GM23248 (cell line): ENCODE measurements around the gene ANKRD13C. TPM values are rescaled to one million over a fixed set of nuclear protein-coding genes. Genes with fewer than 3 reads are reported as not detected.

Experiments used
- DNase-seq: peaks from one replicate; pipeline ENCODE4 v3.0.0-alpha.2; 2015
- H2AFZ ChIP-seq: fragments of 200-600 bp; sonication (generic); 2 replicates; pipeline ENCODE4 v1.6.1; 2016; ENCODE audit warnings: antibody characterized with exemption
- H3F3A ChIP-seq: fragments of 200-600 bp; sonication (generic); 2 replicates; pipeline ENCODE4 v1.6.1; 2016; ENCODE audit warnings: mild to moderate bottlenecking, antibody characterized with exemption, mixed run types; ENCODE audit not compliant: insufficient read depth
- H3K27ac ChIP-seq: fragments of 200-600 bp; sonication (generic); 2 replicates; pipeline ENCODE4 v1.5.1; 2016; ENCODE audit warnings: mild to moderate bottlenecking
- H3K27me3 ChIP-seq: fragments of 200-600 bp; sonication (generic); replicated peaks from 2 replicates; pipeline ENCODE4 v1.6.1; 2016; ENCODE audit warnings: mild to moderate bottlenecking; ENCODE audit not compliant: insufficient read depth
- H3K36me3 ChIP-seq: fragments of 200-600 bp; sonication (generic); 2 replicates; pipeline ENCODE4 v1.6.1; 2016; ENCODE audit warnings: low read depth, mild to moderate bottlenecking
- H3K4me1 ChIP-seq: fragments of 200-600 bp; sonication (generic); 2 replicates; pipeline ENCODE4 v1.6.1; 2016; ENCODE audit warnings: mild to moderate bottlenecking; ENCODE audit not compliant: insufficient read depth
- H3K4me2 ChIP-seq: fragments of 200-600 bp; sonication (generic); one replicate; pipeline ENCODE4 v1.6.1; 2016; ENCODE audit warnings: mild to moderate bottlenecking; ENCODE audit not compliant: unreplicated experiment
- H3K4me3 ChIP-seq: fragments of 200-600 bp; sonication (generic); 2 replicates; pipeline ENCODE4 v1.5.1; 2016; ENCODE audit warnings: mild to moderate bottlenecking
- H3K79me2 ChIP-seq: fragments of 200-600 bp; sonication (generic); 2 replicates; pipeline ENCODE4 v1.6.1; 2016; ENCODE audit warnings: mild to moderate bottlenecking; ENCODE audit not compliant: insufficient read depth
- H3K9ac ChIP-seq: fragments of 200-600 bp; sonication (generic); 2 replicates; pipeline ENCODE4 v1.6.1; 2016; ENCODE audit warnings: mild to moderate bottlenecking
- H3K9me2 ChIP-seq: fragments of 200-600 bp; sonication (generic); 2 replicates; pipeline ENCODE4 v1.6.1; 2016; ENCODE audit warnings: mixed run types, mild to moderate bottlenecking, moderate library complexity; ENCODE audit not compliant: insufficient read depth
- H3K9me3 ChIP-seq: fragments of 200-600 bp; sonication (generic); one replicate; pipeline ENCODE4 v1.6.1; 2017; ENCODE audit warnings: low read depth
- H4K20me1 ChIP-seq: fragments of 200-600 bp; sonication (generic); 2 replicates; pipeline ENCODE4 v1.6.0; 2016; ENCODE audit not compliant: insufficient read depth
- EZH2 ChIP-seq: fragments of 200-600 bp; sonication (generic); IDR thresholded peaks from 2 replicates; pipeline ENCODE4 v1.6.1; 2018; ENCODE audit warnings: antibody characterized with exemption, mild to moderate bottlenecking; ENCODE audit not compliant: insufficient read depth, poor library complexity, severe bottlenecking
- EZH2phosphoT487 ChIP-seq: fragments of 200-600 bp; sonication (generic); IDR thresholded peaks from 2 replicates; pipeline ENCODE4 v1.6.1; 2018; ENCODE audit warnings: antibody characterized with exemption, moderate library complexity, mild to moderate bottlenecking, low read depth; ENCODE audit not compliant: insufficient read depth
- WGBS, 2 experiments: methylation state at CpG; one replicate each; pipeline ENCODE4 v1.1.6; 2015 to 2017; ENCODE audit warnings: low lambda C conversion rate in 2 of 2, low coverage in 1 of 2; ENCODE audit errors: missing lambda C conversion rate in 2 of 2; 5-methylcytosine and 5-hydroxymethylcytosine counted together
- in situ Hi-C: fragments of 300-500 bp; cut with MboI; formaldehyde crosslinking; loops from 2 replicates; pipeline ENCODE4 v1.15.0; 2020
- polyA plus RNA-seq: library from polyadenylated mRNA; unstranded; fragments of >200 nt; fragmentation: Nextera tagmentation; extraction: Ambion mirVana; gene quantifications from 2 replicates; pipeline ENCODE4 v1.2.1, GENCODE V29; 2016
- total RNA-seq: library from RNA; depleted of rRNA; stranded (reverse); fragments of >200 nt; shearing (Covaris generic); gene quantifications from 2 replicates; pipeline ENCODE4 v1.2.3, GENCODE V29; 2014

Gene ANKRD13C
- total and polyA plus RNA-seq, 2 experiments from 2014 or later: 28.6 to 33.4 TPM

GRCh38 chr1:70319750-70320149, 34.8 kb downstream of the ANKRD13C start:
- H4K20me1 ChIP-seq: no peaks in the 10 kb centered on the region
- H3K9me3 ChIP-seq: no peaks in the 10 kb centered on the region
- H2AFZ ChIP-seq: peak overlapping the region; percentile 47; the same call in 1 of the 2 replicates
- H3F3A ChIP-seq: peaks cover 29% of the 10 kb centered on the region
- H3K27ac ChIP-seq: peak overlapping the region; percentile 60
- TF ChIP-seq EZH2 (no peak), EZH2phosphoT487 (no peak)
- in situ Hi-C loops: no loop called here
- H3K9ac ChIP-seq: peak overlapping the region; percentile 50
- H3K4me3 ChIP-seq: peak overlapping the region; percentile 25
- H3K36me3 ChIP-seq: 0 out of 2 replicates have a peak, but pooled peaks cover 5% of the 10 kb centered on the region
- peaks cover 16% of the 10 kb centered on the region for H3K4me1 ChIP-seq
- peak overlapping the region; percentile 57 for H3K4me2 ChIP-seq
- no peaks in the 10 kb centered on the region for H3K27me3 ChIP-seq
- H3K79me2 ChIP-seq: peaks cover 92% of the 10 kb centered on the region
- no peaks in the 10 kb centered on the region for H3K9me2 ChIP-seq
- peak; percentile 77 for DNase-seq

DNA sequence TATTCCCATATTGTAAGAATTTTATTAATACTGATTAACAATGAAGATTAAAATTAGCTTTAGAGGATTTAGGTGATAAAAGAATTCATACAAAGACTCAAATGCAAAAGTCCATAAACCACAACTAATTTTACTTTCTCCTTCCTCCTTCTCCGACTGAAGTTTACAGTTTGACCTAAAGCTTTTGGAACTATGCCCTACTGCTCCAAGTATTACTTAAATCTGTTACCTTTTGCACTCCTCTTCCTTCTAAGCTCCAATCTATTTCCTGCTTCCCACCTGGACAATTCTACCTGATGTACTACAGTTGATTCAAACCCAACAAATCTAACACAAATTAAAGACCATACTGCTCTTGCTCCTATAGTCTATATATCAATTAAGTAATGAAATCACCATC, 36.3 kb downstream of the ANKRD13C start:
- Histone ChIP-seq H4K20me1 (no peaks in the 10 kb centered on the region), H3K9me2 (no peaks in the 10 kb centered on the region), H3F3A (peaks cover 29% of the 10 kb centered on the region), H3K79me2 (peaks cover 90% of the 10 kb centered on the region), H2AFZ (no peak overlapping the region), H3K4me3 (no peak overlapping the region), H3K27ac (no peak overlapping the region), H3K36me3 (0 out of 2 replicates have a peak, but pooled peaks cover 2% of the 10 kb centered on the region), H3K4me1 (peaks cover 16% of the 10 kb centered on the region), H3K27me3 (no peaks in the 10 kb centered on the region), H3K9ac (no peak overlapping the region), H3K9me3 (no peaks in the 10 kb centered on the region), H3K4me2 (no peak overlapping the region)
- no peak for DNase-seq
- 93 to 100% methylated on average over 1 of the region's 1 CpG for WGBS, 2 experiments
- no peak for TF ChIP-seq EZH2
- TF ChIP-seq EZH2phosphoT487: no peak
- in situ Hi-C loops: no loop called here

DNA sequence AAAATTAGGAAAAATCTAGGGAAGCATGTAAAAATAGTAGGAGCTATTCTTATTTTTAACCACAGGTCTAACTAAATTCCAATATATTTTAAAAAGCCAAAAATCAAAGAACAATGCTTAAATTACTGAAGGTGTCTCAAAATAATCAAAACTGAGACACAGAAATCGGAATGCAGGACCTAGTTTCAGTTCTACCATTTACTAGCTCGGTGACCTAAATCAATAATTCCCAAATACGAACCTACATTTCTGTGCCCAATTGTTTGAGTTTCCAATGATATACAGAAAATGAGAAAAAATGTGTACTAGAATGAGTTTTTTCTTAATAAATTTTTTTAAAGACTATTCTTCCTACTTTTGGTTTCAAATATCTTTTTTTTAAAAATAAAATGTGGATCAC, 37.4 kb downstream of the ANKRD13C start:
- H3K79me2 ChIP-seq: peaks cover 83% of the 10 kb centered on the region
- H3F3A ChIP-seq: peaks cover 29% of the 10 kb centered on the region
- H3K9me3 ChIP-seq: no peaks in the 10 kb centered on the region
- no peak overlapping the region for H3K9ac ChIP-seq
- no peak overlapping the region for H2AFZ ChIP-seq
- no peak overlapping the region for H3K4me3 ChIP-seq
- no peak for TF ChIP-seq EZH2
- no peak for TF ChIP-seq EZH2phosphoT487
- H3K4me1 ChIP-seq: peaks cover 16% of the 10 kb centered on the region
- 94 to 97% methylated on average over 3 of the region's 3 CpGs for WGBS, 2 experiments
- no peaks in the 10 kb centered on the region for H3K9me2 ChIP-seq
- in situ Hi-C loops: no loop called here
- no peaks in the 10 kb centered on the region for H4K20me1 ChIP-seq
- H3K27ac ChIP-seq: no peak overlapping the region
- DNase-seq: no peak
- no peak overlapping the region for H3K4me2 ChIP-seq
- 0 out of 2 replicates have a peak, but pooled peaks cover 2% of the 10 kb centered on the region for H3K36me3 ChIP-seq
- no peaks in the 10 kb centered on the region for H3K27me3 ChIP-seq

DNA sequence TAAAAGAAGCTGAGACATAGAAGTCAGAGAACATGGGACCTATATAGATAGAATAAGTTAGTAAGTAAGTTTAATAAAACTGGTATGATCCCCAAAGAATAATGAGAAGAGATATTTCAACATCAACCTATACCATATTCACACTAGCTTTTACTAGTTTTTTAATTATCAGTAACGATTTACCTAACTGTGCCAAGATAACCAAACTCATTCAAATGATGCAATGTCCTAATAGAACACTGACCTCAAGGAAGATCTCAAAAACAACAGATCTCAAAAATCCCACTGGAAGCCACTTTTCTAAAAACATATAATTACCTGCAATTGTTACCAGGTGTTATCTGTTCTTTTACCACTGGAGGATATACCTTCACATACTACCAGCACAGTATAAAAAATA, 38.7 kb downstream of the ANKRD13C start:
- no peaks in the 10 kb centered on the region for H3K9me3 ChIP-seq
- peaks cover 20% of the 10 kb centered on the region for H3F3A ChIP-seq
- H3K4me1 ChIP-seq: peaks cover 15% of the 10 kb centered on the region
- H3K27me3 ChIP-seq: no peaks in the 10 kb centered on the region
- in situ Hi-C loops: no loop called here
- H3K4me3 ChIP-seq: no peak overlapping the region
- no peak overlapping the region for H2AFZ ChIP-seq
- 0 out of 2 replicates have a peak, but pooled peaks cover 2% of the 10 kb centered on the region for H3K36me3 ChIP-seq
- peaks cover 70% of the 10 kb centered on the region for H3K79me2 ChIP-seq
- H3K9ac ChIP-seq: no peak overlapping the region
- TF ChIP-seq EZH2 (no peak), EZH2phosphoT487 (no peak)
- WGBS, 2 experiments: 89 to 100% methylated on average over 1 of the region's 1 CpG
- H3K4me2 ChIP-seq: no peak overlapping the region
- H3K27ac ChIP-seq: no peak overlapping the region
- H3K9me2 ChIP-seq: no peaks in the 10 kb centered on the region
- DNase-seq: no peak
- no peaks in the 10 kb centered on the region for H4K20me1 ChIP-seq
